ENCODE results near the gene PLOD3.

The PLOD3 gene

GRCh38 chr7:101238226-101239182 is 21.1 kb upstream of the PLOD3 start:
- no peak for DNase-seq (ENCODE audit: low read depth in 2 of 2)

- no peak for DNase-seq (ENCODE audit: low read depth in 2 of 2)
Measured at GRCh38 chr7:101237206-101238067, 20.1 kb upstream of the PLOD3 start, which contains the start of gene CLDN15. Gene CLDN15, minus strand, starts transcription at chr7:101237802. Its CDS starts 221 bp downstream, at chr7:101237581.

- no peak for DNase-seq (ENCODE audit: low read depth in 2 of 2)
Measured at GRCh38 chr7:101236292-101236835, 19.0 kb upstream of the PLOD3 start.

GRCh38 chr7:101235522-101235921 is 18.1 kb upstream of the PLOD3 start:
- DNase-seq (ENCODE audit: low read depth in 2 of 2): no peak

GRCh38 chr7:101235050-101235449 is 17.7 kb upstream of the PLOD3 start:
- DNase-seq (ENCODE audit: low read depth in 2 of 2): no peak

- no peak for DNase-seq (ENCODE audit: low read depth in 2 of 2)
Measured at GRCh38 chr7:101234636-101235035, 17.3 kb upstream of the PLOD3 start.

- DNase-seq (ENCODE audit: low read depth in 2 of 2): no peak
Measured at GRCh38 chr7:101233907-101234547, 16.6 kb upstream of the PLOD3 start.

GRCh38 chr7:101232141-101232850 is 14.9 kb upstream of the PLOD3 start:
- DNase-seq (ENCODE audit: low read depth in 2 of 2): no peak

- DNase-seq (ENCODE audit: low read depth in 2 of 2): no peak
Measured at GRCh38 chr7:101231644-101232043, 14.3 kb upstream of the PLOD3 start.

GRCh38 chr7:101226721-101227120 is 9.3 kb upstream of the PLOD3 start:
- no peak for DNase-seq (ENCODE audit: low read depth in 2 of 2)

- no peak for DNase-seq (ENCODE audit: low read depth in 2 of 2)
Measured at GRCh38 chr7:101225650-101226049, 8.3 kb upstream of the PLOD3 start.

- no peak for DNase-seq (ENCODE audit: low read depth in 2 of 2)
Measured at GRCh38 chr7:101223528-101223927, 6.1 kb upstream of the PLOD3 start.

- no peak for DNase-seq (ENCODE audit: low read depth in 2 of 2)
Measured at GRCh38 chr7:101222275-101222830, 5.0 kb upstream of the PLOD3 start.

- DNase-seq (ENCODE audit: low read depth in 2 of 2): no peak
Measured at GRCh38 chr7:101220295-101220694, 2.9 kb upstream of the PLOD3 start.

- no peak for DNase-seq (ENCODE audit: low read depth in 2 of 2)
Measured at GRCh38 chr7:101218236-101219125, 1.1 kb upstream of the PLOD3 start.

GRCh38 chr7:101216860-101217387 is 457 bp downstream of the PLOD3 start:
- no peak for DNase-seq (ENCODE audit: low read depth in 2 of 2)

- DNase-seq (ENCODE audit: low read depth in 2 of 2): no peak
Measured at GRCh38 chr7:101216001-101216859, 1.2 kb downstream of the PLOD3 start.

GRCh38 chr7:101212014-101212413 is 5.4 kb downstream of the PLOD3 start:
- DNase-seq (ENCODE audit: low read depth in 2 of 2): no peak
